MM.1S (cell line): Measurements from ENCODE around the gene SNX27.

Experiments used
- DNase-seq: peaks from one replicate; pipeline ENCODE4 v3.0.0-alpha.2; 2015
- H2AFZ ChIP-seq: fragments of 300-600 bp; sonication (generic); 2 replicates; pipeline ENCODE4 v1.6.0; 2016; ENCODE audit warnings: antibody characterized with exemption, low read length
- H3F3A ChIP-seq: fragments of 300-600 bp; sonication (generic); 2 replicates; pipeline ENCODE4 v1.6.1; 2016; ENCODE audit warnings: mild to moderate bottlenecking, antibody characterized with exemption, low read length, moderate library complexity, mixed read lengths; ENCODE audit not compliant: insufficient read depth
- H3K27ac ChIP-seq: fragments of 300-600 bp; sonication (generic); 2 replicates; pipeline ENCODE4 v1.5.1; 2016; ENCODE audit warnings: mild to moderate bottlenecking, low read length
- H3K27me3 ChIP-seq: fragments of 300-600 bp; sonication (generic); replicated peaks from 2 replicates; pipeline ENCODE4 v1.6.0; 2016; ENCODE audit warnings: low read length; ENCODE audit not compliant: insufficient read depth
- H3K36me3 ChIP-seq: fragments of 300-600 bp; sonication (generic); replicated peaks from 2 replicates; pipeline ENCODE4 v1.6.1; 2016; ENCODE audit warnings: mild to moderate bottlenecking, low read length, mixed read lengths; ENCODE audit not compliant: insufficient read depth
- H3K4me1 ChIP-seq: fragments of 300-600 bp; sonication (generic); 2 replicates; pipeline ENCODE4 v1.6.1; 2016; ENCODE audit warnings: low read length, mixed read lengths
- H3K4me2 ChIP-seq: fragments of 300-600 bp; sonication (generic); 2 replicates; pipeline ENCODE4 v1.6.0; 2016; ENCODE audit warnings: low read depth, low read length
- H3K4me3 ChIP-seq: fragments of 300-600 bp; sonication (generic); 2 replicates; pipeline ENCODE4 v1.5.1; 2016; ENCODE audit warnings: low read length, mixed read lengths
- H3K79me2 ChIP-seq: fragments of 300-600 bp; sonication (generic); 2 replicates; pipeline ENCODE4 v1.6.1; 2016; ENCODE audit warnings: mixed run types, low read length, mixed read lengths
- H3K9ac ChIP-seq: fragments of 300-600 bp; sonication (generic); 2 replicates; pipeline ENCODE4 v1.6.1; 2016; ENCODE audit warnings: low read length, mixed read lengths
- H3K9me2 ChIP-seq: fragments of 300-600 bp; sonication (generic); replicated peaks from 2 replicates; pipeline ENCODE4 v1.6.1; 2016; ENCODE audit warnings: mild to moderate bottlenecking, low read length, mixed read lengths; ENCODE audit not compliant: insufficient read depth
- H3K9me3 ChIP-seq: fragments of 300-600 bp; sonication (generic); replicated peaks from 2 replicates; pipeline ENCODE4 v1.6.1; 2016; ENCODE audit warnings: mild to moderate bottlenecking, low read length, mixed read lengths; ENCODE audit not compliant: insufficient read depth
- H4K20me1 ChIP-seq: fragments of 300-600 bp; sonication (generic); 2 replicates; pipeline ENCODE4 v1.6.1; 2016; ENCODE audit warnings: mild to moderate bottlenecking, low read length, moderate library complexity, mixed read lengths; ENCODE audit not compliant: insufficient read depth
- EZH2 ChIP-seq: fragments of 300-600 bp; sonication (generic); optimal IDR thresholded peaks from 2 replicates; pipeline ENCODE3; 2017; ENCODE audit warnings: low read depth, mild to moderate bottlenecking, antibody characterized with exemption, low read length, mixed read lengths
- EZH2phosphoT487 ChIP-seq: fragments of 300-600 bp; sonication (generic); IDR thresholded peaks from 2 replicates; pipeline ENCODE4 v1.6.1; 2018; ENCODE audit warnings: antibody characterized with exemption, low read length
- TF ChIP-seq, protein P1 (sequence below): fragments of 300-600 bp; sonication (generic); IDR thresholded peaks from 2 replicates; pipeline ENCODE4 v1.5.1; 2016; ENCODE audit warnings: antibody characterized with exemption, low read length, mixed read lengths

Gene SNX27

GRCh38 chr1:151611832-151612500 lies at the start of gene SNX27:
SNX27 (plus strand) TSS chr1:151612050; CDS start chr1:151612202, 152 bp downstream.
- Histone ChIP-seq H3K4me3 (peak within 1 kb of the TSS; percentile 93), H3K9ac (peak within 1 kb of the TSS; percentile 65), H3K27ac (no peak within 1 kb of the TSS), H4K20me1 (no peaks in the 10 kb centered on the region), H3K79me2 (peaks cover 30% of the 10 kb centered on the region), H3K9me2 (no peaks in the 10 kb centered on the region), H3K27me3 (no peaks in the 10 kb centered on the region), H3F3A (no peaks in the 10 kb centered on the region), H3K4me1 (peaks cover 10% of the 10 kb centered on the region), H3K9me3 (no peaks in the 10 kb centered on the region), H3K4me2 (peak within 1 kb of the TSS; percentile 68), H2AFZ (peak within 1 kb of the TSS; percentile 96), H3K36me3 (no peaks in the 10 kb centered on the region)
- TF ChIP-seq EZH2phosphoT487 (no peak), EZH2 (no peak)
- TF ChIP-seq, protein P1, sequence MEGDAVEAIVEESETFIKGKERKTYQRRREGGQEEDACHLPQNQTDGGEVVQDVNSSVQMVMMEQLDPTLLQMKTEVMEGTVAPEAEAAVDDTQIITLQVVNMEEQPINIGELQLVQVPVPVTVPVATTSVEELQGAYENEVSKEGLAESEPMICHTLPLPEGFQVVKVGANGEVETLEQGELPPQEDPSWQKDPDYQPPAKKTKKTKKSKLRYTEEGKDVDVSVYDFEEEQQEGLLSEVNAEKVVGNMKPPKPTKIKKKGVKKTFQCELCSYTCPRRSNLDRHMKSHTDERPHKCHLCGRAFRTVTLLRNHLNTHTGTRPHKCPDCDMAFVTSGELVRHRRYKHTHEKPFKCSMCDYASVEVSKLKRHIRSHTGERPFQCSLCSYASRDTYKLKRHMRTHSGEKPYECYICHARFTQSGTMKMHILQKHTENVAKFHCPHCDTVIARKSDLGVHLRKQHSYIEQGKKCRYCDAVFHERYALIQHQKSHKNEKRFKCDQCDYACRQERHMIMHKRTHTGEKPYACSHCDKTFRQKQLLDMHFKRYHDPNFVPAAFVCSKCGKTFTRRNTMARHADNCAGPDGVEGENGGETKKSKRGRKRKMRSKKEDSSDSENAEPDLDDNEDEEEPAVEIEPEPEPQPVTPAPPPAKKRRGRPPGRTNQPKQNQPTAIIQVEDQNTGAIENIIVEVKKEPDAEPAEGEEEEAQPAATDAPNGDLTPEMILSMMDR: no peak
- peak; percentile 97 for DNase-seq

GRCh38 chr1:151562661-151563060 lies 49.2 kb upstream of the SNX27 start:
- TF ChIP-seq EZH2phosphoT487 (no peak), EZH2 (no peak)
- TF ChIP-seq, protein P1: no peak
- Histone ChIP-seq H3K4me1 (no peaks in the 10 kb centered on the region), H3K9ac (no peak overlapping the region)

DNA sequence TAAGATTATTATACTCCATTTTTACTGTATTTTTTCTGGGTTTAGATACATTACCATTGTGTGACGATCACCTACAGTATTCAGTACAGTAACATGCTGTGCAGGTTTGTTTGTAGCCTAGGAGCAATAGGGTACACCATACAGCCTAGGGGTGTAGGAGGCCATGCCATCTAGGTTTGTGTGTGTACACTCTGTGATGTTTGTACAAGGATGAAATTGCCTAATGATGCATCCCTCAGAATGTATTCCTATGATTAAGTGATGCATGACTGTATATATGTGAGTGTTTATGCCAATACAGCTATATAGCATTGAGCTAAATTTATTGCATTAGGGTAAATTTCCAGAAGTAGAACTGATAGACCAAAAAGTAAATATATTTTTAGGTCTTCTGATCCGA lies 48.5 kb upstream of the SNX27 start:
- Histone ChIP-seq H3K27me3 (no peaks in the 10 kb centered on the region), H3F3A (no peaks in the 10 kb centered on the region), H3K9me2 (no peaks in the 10 kb centered on the region), H3K79me2 (no peaks in the 10 kb centered on the region), H4K20me1 (no peaks in the 10 kb centered on the region), H3K4me1 (no peaks in the 10 kb centered on the region), H3K9me3 (no peaks in the 10 kb centered on the region), H3K27ac (no peak overlapping the region), H2AFZ (no peak overlapping the region), H3K36me3 (no peaks in the 10 kb centered on the region), H3K4me2 (no peak overlapping the region), H3K4me3 (no peak overlapping the region), H3K9ac (no peak overlapping the region)
- DNase-seq: no peak
- TF ChIP-seq, protein P1: no peak
- no peak for TF ChIP-seq EZH2phosphoT487

More at GRCh38 chr1:151562661-151563060, 49.2 kb upstream of the SNX27 start:
- Histone ChIP-seq H3K27ac (no peak overlapping the region), H3K36me3 (no peaks in the 10 kb centered on the region), H4K20me1 (no peaks in the 10 kb centered on the region), H3K4me3 (no peak overlapping the region), H3F3A (no peaks in the 10 kb centered on the region), H3K4me2 (no peak overlapping the region), H3K9me3 (no peaks in the 10 kb centered on the region), H3K79me2 (no peaks in the 10 kb centered on the region), H2AFZ (no peak overlapping the region), H3K27me3 (no peaks in the 10 kb centered on the region), H3K9me2 (no peaks in the 10 kb centered on the region)
- DNase-seq: no peak
